NCI-H526 (cell line): ENCODE results near the gene XPA.

Experiments used
- DNase-seq, 2 experiments: peaks; one replicate each; lab custom pipeline; 2025; lab: John Stamatoyannopoulos, UW

XPA gene

GRCh38 chr9:97651646-97652045 lies 45.5 kb downstream of the XPA start:
- DNase-seq, result no peak

GRCh38 chr9:97647996-97648395 lies 49.1 kb downstream of the XPA start:
- no peak for DNase-seq

- no peak for DNase-seq
These were observed 51.4 kb downstream of the XPA start for GRCh38 chr9:97645720-97646119.

- DNase-seq, result no peak
These were observed 56.8 kb downstream of the XPA start for GRCh38 chr9:97640325-97640724.

- DNase-seq, result no peak
These were observed 58.5 kb downstream of the XPA start for GRCh38 chr9:97638666-97639065.

GRCh38 chr9:97636903-97637302 lies 60.2 kb downstream of the XPA start:
- DNase-seq, result peak in 1 of 2 experiments; percentile 6

GRCh38 chr9:97635026-97635425 lies 62.1 kb downstream of the XPA start:
- DNase-seq, result no peak

GRCh38 chr9:97633859-97634490 lies 63.2 kb downstream of the XPA start:
- peak in 1 of 2 experiments; percentile 34 for DNase-seq

- peak; percentile 94 to 97 for DNase-seq
These were observed 63.9 kb downstream of the XPA start, which contains the start of the genes NCBP1 and TSTD2 for GRCh38 chr9:97632985-97633858. TSS of gene NCBP1 (plus strand) at chr9:97633821. CDS start at chr9:97633882, 61 bp downstream. TSS of gene TSTD2 (minus strand) at chr9:97633368. CDS start at chr9:97627562, 5,806 bp downstream.

- DNase-seq, result peak; percentile 72 to 73
These were observed 64.7 kb downstream of the XPA start for GRCh38 chr9:97632248-97632984.

- DNase-seq, result no peak
These were observed 66.5 kb downstream of the XPA start for GRCh38 chr9:97630591-97630990.

GRCh38 chr9:97629156-97629555 lies 68.0 kb downstream of the XPA start:
- DNase-seq, result no peak

- DNase-seq, result no peak
These were observed 68.5 kb downstream of the XPA start for GRCh38 chr9:97628668-97629067.

- DNase-seq, result no peak
These were observed 69.5 kb downstream of the XPA start for GRCh38 chr9:97627624-97628023.

GRCh38 chr9:97625620-97626019 lies 71.5 kb downstream of the XPA start:
- DNase-seq, result no peak
